ENCODE measurements around the gene PIK3CG.

DNA sequence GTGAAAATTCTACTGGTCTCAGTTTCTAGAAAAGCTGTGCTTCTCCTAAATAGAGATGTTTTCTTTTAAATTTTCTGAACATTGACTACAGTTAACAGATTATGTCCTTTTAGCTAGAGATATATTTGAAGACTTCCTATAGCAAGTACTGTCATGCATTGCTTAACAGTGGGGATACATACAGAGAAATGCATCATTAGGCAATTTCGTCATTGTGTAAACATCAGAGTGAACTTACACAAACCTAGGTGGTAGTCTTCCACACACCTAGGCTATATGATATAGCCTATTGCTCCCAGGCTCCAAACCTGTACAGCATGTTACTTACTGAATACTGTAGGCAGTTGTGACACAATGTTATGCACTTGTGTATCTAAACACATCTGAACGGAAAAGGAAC lies 28.5 kb downstream of the PIK3CG start:
- TF ChIP-seq, protein P1, sequence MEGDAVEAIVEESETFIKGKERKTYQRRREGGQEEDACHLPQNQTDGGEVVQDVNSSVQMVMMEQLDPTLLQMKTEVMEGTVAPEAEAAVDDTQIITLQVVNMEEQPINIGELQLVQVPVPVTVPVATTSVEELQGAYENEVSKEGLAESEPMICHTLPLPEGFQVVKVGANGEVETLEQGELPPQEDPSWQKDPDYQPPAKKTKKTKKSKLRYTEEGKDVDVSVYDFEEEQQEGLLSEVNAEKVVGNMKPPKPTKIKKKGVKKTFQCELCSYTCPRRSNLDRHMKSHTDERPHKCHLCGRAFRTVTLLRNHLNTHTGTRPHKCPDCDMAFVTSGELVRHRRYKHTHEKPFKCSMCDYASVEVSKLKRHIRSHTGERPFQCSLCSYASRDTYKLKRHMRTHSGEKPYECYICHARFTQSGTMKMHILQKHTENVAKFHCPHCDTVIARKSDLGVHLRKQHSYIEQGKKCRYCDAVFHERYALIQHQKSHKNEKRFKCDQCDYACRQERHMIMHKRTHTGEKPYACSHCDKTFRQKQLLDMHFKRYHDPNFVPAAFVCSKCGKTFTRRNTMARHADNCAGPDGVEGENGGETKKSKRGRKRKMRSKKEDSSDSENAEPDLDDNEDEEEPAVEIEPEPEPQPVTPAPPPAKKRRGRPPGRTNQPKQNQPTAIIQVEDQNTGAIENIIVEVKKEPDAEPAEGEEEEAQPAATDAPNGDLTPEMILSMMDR (IDR thresholded peaks at IDR 0.05; ENCODE audit: low read length) = no peak
- no peak for TF ChIP-seq EZH2 (IDR thresholded peaks at IDR 0.05; ENCODE audit: borderline replicate concordance, low read length)
